ENCODE data around the gene PYGO2. TPM values are rescaled to one million over a fixed set of nuclear protein-coding genes. Genes with fewer than 3 reads are reported as not detected.

Gene PYGO2
- polyA plus RNA-seq, 1 donor (not counting 4 experiments of a cell fraction or from before 2014, with no cell fraction given): 15.1 TPM

- Histone ChIP-seq H3K27me3 (ENCODE audit: control insufficient read depth, extremely low read depth, insufficient read depth, low read length) (no peaks in the 10 kb centered on the region), H3K4me2 (ENCODE audit: control insufficient read depth, extremely low read depth, insufficient read depth, low read depth, low read length) (peak overlapping the region; percentile 73), H3K4me3 (ENCODE audit: control insufficient read depth in 2 of 3, extremely low read depth in 1 of 3, insufficient read depth in 2 of 3, low read depth in 1 of 3, low read length in 3 of 3) (peak overlapping the region in 2 of 3 experiments; percentile 49 to 71), H3K36me3 (ENCODE audit: control insufficient read depth in 2 of 2, extremely low read depth in 1 of 2, insufficient read depth in 2 of 2, low read length in 2 of 2) (peaks cover 2 to 13% of the 10 kb centered on the region in 2 experiments), H3K9ac (ENCODE audit: control insufficient read depth, extremely low read depth, insufficient read depth, low read length) (peak overlapping the region; percentile 56), H3K4me1 (ENCODE audit: control insufficient read depth, extremely low read depth, insufficient read depth, low read length) (peaks cover 30% of the 10 kb centered on the region), H3K79me2 (ENCODE audit: control insufficient read depth, insufficient read depth, low read length) (peaks cover 18% of the 10 kb centered on the region), H3K27ac (ENCODE audit: control insufficient read depth, insufficient read depth, low read length) (peak overlapping the region; percentile 15), H4K20me1 (ENCODE audit: control insufficient read depth, extremely low read depth, insufficient read depth, low read length) (no peaks in the 10 kb centered on the region), H2AFZ (ENCODE audit: control insufficient read depth, low read length) (peak overlapping the region; percentile 1), H3K9me1 (ENCODE audit: control insufficient read depth, extremely low read depth, insufficient read depth, low read length) (no peaks in the 10 kb centered on the region), H3K9me3 (ENCODE audit: control insufficient read depth, low read depth, low read length) (no peaks in the 10 kb centered on the region)
- no peak for FAIRE-seq
- no peak for DNase-seq (ENCODE audit: low read depth, low spot score)
- TF ChIP-seq CTCF (optimal IDR thresholded peaks at IDR 0.05 in 1 of 3, IDR thresholded peaks at IDR 0.05 in 1 of 3, conservative IDR thresholded peaks at IDR 0.05 in 1 of 3; ENCODE audit: extremely low read depth in 1 of 3, insufficient read depth in 2 of 3, low read length in 3 of 3) (no peak), EZH2 (IDR thresholded peaks at IDR 0.05; ENCODE audit: low read length) (no peak)
- dilution Hi-C loops (cut with MboI; ENCODE audit: extremely low pct_ligation_motif_present, low sequenced_read_pairs): no loop called here
Observed at GRCh38 chr1:154956544-154956941, 5.0 kb downstream of the PYGO2 start.

GRCh38 chr1:154955718-154956543 lies 5.7 kb downstream of the PYGO2 start, which contains the start of gene PBXIP1:
TSS of gene PBXIP1 (minus strand) at chr1:154956099. CDS start at chr1:154953721, 2,378 bp downstream.
- peak within 1 kb of the TSS; percentile 49 to 71 (median 58) for H3K4me3 ChIP-seq (ENCODE audit: control insufficient read depth in 2 of 3, extremely low read depth in 1 of 3, insufficient read depth in 2 of 3, low read depth in 1 of 3, low read length in 3 of 3)
- no peaks in the 10 kb centered on the region for H3K9me3 ChIP-seq (ENCODE audit: control insufficient read depth, low read depth, low read length)
- no peaks in the 10 kb centered on the region for H4K20me1 ChIP-seq (ENCODE audit: control insufficient read depth, extremely low read depth, insufficient read depth, low read length)
- no peaks in the 10 kb centered on the region for H3K9me1 ChIP-seq (ENCODE audit: control insufficient read depth, extremely low read depth, insufficient read depth, low read length)
- H3K27ac ChIP-seq (ENCODE audit: control insufficient read depth, insufficient read depth, low read length): peak within 1 kb of the TSS; percentile 15
- peak within 1 kb of the TSS; percentile 56 for H3K9ac ChIP-seq (ENCODE audit: control insufficient read depth, extremely low read depth, insufficient read depth, low read length)
- H3K79me2 ChIP-seq (ENCODE audit: control insufficient read depth, insufficient read depth, low read length): peaks cover 16% of the 10 kb centered on the region
- H3K4me2 ChIP-seq (ENCODE audit: control insufficient read depth, extremely low read depth, insufficient read depth, low read depth, low read length): peak within 1 kb of the TSS; percentile 73
- H3K4me1 ChIP-seq (ENCODE audit: control insufficient read depth, extremely low read depth, insufficient read depth, low read length): peaks cover 29% of the 10 kb centered on the region
- dilution Hi-C loops (cut with MboI; ENCODE audit: extremely low pct_ligation_motif_present, low sequenced_read_pairs): no loop called here
- TF ChIP-seq CTCF (optimal IDR thresholded peaks at IDR 0.05 in 1 of 3, IDR thresholded peaks at IDR 0.05 in 1 of 3, conservative IDR thresholded peaks at IDR 0.05 in 1 of 3; ENCODE audit: extremely low read depth in 1 of 3, insufficient read depth in 2 of 3, low read length in 3 of 3) (peak in 2 of 3 experiments; percentile 6 to 26), EZH2 (IDR thresholded peaks at IDR 0.05; ENCODE audit: low read length) (no peak)
- DNase-seq (ENCODE audit: low read depth, low spot score): no peak
- no peaks in the 10 kb centered on the region for H3K27me3 ChIP-seq (ENCODE audit: control insufficient read depth, extremely low read depth, insufficient read depth, low read length)
- peak; percentile 49 for FAIRE-seq
- peak within 1 kb of the TSS; percentile 49 for H2AFZ ChIP-seq (ENCODE audit: control insufficient read depth, low read length)
- peaks cover 6 to 13% of the 10 kb centered on the region in 2 experiments for H3K36me3 ChIP-seq (ENCODE audit: control insufficient read depth in 2 of 2, extremely low read depth in 1 of 2, insufficient read depth in 2 of 2, low read length in 2 of 2)
